HS-27A (cell line): ENCODE data around the gene SRC.

Source experiments
- DNase-seq: peaks from one replicate; pipeline ENCODE4 v3.0.0-alpha.2; 2012; ENCODE audit warnings: low read depth, missing footprints

Gene SRC

GRCh38 chr20:37426106-37426505 is 80.2 kb downstream of the SRC start:
- DNase-seq, result no peak

DNA sequence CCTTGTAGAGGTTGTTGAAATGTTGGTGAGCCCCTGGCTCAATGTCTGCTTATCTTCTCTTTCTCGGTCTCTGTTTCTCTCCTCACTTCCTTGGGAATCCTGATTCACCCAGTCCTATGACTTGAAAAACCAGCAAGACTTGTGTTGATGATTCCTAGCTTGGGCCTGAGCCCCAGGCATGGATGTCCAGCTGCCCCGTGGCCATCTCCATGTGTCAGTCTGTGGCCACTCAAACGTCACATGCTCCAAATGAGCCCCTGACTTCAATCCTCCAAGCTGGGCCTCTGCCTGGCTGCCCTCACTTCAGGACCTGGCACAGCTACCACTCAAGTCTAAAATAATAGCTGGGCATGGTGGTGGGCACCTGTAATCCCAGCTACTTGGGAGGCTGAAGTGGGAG is 81.0 kb downstream of the SRC start:
- DNase-seq, result no peak

DNA sequence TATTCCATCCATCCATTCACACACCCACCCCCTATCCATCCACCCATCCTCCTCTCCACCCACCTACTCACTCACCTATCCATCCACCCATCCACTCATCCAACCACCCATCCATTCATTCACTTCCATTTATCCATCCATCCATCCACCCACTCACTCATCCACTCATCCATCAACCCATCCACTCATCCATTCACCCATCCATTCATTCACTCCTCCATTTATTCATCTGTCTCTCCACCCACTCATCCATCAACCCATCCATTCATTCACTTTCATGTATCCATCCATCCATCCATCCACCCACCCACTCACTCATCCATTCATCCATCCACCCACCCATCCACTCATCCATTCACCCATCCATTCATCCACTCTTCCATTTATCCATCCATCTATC is 84.1 kb downstream of the SRC start:
- DNase-seq, result no peak

DNA sequence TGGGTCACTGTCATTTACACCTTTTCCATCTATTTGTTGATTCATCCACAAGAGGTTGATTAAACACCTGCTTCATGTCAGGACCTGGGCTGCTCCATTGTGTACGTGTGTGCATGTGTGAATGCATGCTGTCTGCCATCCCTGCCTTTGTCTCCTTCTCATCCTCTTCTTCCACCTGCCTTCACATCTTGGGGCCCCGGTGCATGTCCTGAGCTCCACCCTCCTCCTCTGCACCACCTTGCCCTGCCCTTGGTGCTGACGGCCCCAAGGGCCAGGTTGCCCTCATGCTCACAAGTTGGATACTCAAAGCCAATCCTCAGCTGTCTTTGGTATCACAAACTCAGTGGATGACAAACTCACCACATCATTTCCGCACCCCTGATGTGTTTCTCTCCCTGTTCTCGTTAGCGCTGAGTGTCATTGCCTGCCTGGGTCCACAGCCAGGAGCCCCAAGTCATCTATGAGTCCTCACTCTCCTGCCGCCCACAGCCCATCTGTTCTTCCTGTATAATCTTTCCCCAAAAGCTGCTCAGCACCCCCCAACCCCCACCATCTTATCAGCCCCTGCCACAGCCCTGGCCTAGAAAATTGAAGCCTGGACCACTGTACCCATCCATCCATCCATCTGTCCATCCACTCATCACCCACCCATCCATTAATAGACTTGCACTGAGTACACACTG is 85.0 kb downstream of the SRC start:
- DNase-seq, result no peak

DNA sequence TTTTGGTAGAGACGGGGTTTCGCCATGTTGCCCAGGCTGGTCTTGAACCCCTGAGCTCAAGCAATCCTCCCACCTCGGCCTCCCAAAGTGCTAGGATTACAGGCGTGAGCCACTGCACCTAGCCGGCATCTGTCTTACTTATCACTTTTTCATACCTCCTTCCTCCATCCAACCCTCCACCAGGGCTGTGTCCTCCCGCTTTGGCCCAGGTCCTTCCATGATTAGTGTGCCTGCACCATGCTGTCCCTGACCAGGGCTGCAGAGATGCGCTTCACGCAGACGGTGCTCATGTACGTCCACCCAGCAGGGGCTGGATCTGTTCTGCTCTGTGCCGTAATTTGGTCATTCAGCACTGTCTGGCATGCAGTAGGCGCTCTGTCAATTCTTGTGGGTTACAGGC is 85.8 kb downstream of the SRC start:
- no peak for DNase-seq

GRCh38 chr20:37432606-37433005 is 86.7 kb downstream of the SRC start:
- DNase-seq, result no peak

- DNase-seq, result no peak
Observed at GRCh38 chr20:37435607-37436006, 89.7 kb downstream of the SRC start.

- no peak for DNase-seq
Observed at GRCh38 chr20:37436527-37437186, 90.7 kb downstream of the SRC start.

GRCh38 chr20:37437676-37438075 is 91.7 kb downstream of the SRC start:
- DNase-seq, result no peak

DNA sequence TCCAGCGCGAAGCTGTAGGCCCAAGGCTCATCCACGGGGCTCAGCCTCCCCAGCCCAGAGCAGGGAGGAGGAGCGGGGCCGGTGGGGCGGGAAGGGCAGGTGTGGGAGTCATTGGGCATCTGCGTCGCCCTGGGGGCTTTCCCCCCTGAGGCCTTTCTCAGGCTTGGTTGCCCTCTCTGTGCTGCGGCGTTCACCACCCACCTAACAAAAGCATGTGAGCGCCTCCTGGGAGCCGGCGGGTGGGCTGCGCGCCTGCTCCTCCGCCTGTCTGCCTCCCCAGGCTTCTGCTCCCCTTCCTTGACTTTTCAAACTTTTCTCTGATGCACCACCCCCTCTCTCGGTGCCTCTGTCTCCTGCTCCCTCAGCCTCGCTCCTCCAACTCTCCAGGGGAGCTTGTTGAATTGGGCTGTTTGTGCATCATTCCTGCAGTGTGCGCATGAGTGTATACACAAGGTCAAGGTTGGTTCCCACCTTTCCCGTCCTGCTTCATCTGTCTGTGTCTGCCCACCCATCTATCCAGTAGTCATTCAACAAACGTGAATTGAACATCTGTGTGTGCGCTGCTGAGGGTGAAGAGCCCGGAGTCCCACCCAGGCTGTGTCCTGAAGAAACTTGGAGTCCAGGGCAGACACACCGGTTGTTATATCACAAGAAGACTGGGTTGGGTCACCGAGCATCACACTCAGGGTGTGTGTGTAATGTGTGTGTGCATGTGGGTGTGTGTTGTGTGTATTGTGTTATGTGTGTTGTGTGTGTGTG is 92.7 kb downstream of the SRC start:
- no peak for DNase-seq

DNA sequence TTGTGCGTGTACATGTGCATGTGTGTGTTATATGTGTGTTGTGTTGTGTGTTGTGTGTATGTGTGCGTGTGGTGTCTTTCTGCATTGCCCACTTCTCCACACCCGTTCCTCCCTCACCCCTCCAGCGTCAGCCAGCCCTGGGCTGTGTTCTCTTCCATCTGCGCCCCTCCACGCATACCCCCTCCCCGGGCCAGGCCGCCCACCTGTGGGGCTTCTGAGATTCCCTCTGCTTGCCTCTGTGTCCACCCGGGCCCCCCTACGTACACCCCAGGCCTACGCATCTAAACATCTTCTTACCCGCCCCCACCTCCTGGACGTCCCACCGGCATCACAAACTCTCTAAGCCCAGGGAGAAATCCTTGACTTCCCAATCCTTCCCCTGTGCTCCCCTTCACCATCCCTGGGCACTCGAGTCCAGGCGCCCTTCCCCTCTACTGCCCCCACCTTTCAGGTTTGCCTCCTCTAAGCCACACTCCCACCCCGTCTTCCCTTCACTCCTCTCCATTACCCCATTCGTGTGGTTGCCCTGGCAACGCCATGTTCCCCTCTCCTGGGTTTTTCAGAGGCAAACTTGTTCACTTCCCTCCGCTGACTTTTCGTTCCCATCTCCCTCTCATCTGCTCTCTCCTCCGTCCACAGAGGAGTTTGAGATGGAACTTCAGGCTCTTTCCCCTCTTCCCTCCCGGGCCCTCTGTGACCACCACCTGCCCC is 93.4 kb downstream of the SRC start:
- no peak for DNase-seq

DNA sequence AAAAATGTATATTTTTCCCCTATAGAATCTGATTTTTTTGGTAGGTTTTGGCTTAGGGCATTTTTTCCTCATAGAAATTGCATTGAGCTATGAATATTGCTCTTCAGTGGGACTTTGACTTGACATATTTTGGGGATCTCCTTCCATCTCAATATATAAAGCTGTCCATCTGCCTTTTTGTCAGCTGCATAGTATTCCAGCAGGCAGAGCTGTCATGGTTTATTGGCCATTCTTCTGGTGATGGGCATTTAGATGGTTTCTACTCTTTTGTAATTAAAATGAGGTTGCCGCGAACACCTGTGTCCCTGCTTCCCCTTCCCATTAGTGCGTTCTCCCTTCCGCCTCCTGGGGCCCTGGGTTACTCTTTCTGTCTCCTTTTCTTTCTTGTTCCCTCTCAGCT is 95.1 kb downstream of the SRC start:
- DNase-seq, result no peak

GRCh38 chr20:37442547-37442946 is 96.6 kb downstream of the SRC start:
- DNase-seq, result no peak

- no peak for DNase-seq
Observed at GRCh38 chr20:37442986-37443385, 97.0 kb downstream of the SRC start.

DNA sequence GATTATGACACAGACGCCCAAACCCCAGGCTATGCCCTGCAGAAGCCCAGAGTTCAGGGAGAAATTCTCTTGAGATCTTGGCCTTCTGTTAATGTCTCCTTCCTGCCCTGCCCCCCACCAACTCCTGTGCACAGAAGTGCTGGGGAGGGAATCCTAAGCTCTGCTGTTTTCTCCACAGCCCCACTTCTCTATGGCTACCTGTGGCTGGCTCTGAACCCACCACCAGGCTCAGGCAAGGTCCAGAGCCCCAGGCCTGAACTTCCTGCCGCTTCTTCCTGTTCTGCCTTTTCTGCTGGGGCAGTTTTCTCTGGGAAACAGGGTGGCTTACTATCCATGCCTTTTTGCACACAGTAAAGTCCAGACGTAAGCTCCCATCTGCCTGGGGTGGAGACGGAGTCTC is 97.7 kb downstream of the SRC start:
- no peak for DNase-seq

- DNase-seq, result no peak
Observed at GRCh38 chr20:37445041-37445440, 99.1 kb downstream of the SRC start.

- no peak for DNase-seq
Observed at GRCh38 chr20:37446286-37447032, 100.5 kb downstream of the SRC start.

GRCh38 chr20:37447688-37448087 is 101.7 kb downstream of the SRC start:
- no peak for DNase-seq

DNA sequence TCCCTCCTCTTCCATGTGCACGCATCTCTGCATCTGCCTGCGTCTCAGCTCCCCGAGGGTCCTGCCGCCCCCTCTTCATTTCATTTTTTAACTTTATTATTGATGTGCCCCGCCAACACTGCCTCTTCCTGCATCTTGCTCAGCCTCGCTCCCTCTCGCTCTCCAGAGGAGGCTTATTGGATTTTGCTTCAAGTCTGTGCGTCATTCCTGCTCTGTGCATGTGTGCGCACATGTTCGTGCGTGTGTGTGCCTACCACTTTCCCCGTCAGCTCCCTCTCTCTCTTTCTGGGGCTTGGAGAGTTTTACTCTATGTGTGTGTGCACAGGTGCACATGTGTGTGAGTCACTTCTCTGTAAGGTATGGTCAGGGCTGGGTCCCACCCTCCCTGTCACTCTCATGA is 103.3 kb downstream of the SRC start:
- DNase-seq, result no peak

- DNase-seq, result no peak
Observed at GRCh38 chr20:37450344-37450743, 104.4 kb downstream of the SRC start.

DNA sequence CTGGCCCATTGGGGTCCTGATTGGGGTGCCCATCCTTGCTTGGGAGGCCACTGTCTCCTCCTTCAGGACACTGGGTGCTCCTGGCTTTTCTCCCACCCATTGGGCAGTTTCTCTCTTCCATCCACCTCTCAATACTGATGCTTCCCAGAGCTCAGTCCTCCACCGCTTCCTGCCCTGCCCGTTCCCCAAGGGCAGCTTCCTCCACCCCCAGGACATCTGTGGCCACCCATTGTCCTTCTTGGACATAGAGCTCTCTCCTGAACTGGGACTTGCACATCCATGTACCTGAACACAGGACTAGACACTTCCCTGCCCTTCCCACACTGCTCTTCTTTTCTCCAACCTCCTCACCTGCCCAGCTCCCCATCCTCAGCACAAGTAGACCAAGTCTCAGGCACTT is 105.7 kb downstream of the SRC start:
- DNase-seq, result no peak

GRCh38 chr20:37452236-37452635 is 106.3 kb downstream of the SRC start:
- DNase-seq, result no peak
